Activated CD4-positive, alpha-beta memory T cell treated with anti-CD3 and anti-CD28 coated beads for 36 hours (primary cell): ENCODE measurements around the gene RB1. TPM values are rescaled to one million over a fixed set of nuclear protein-coding genes. Genes with fewer than 3 reads are reported as not detected.

Source experiments
- CTCF ChIA-PET: fragments of 350-600 bp; sonication (Branson Sonifier 250); formaldehyde crosslinking; loops from one replicate; lab custom pipeline; 2021; ENCODE audit warnings: antibody characterized with exemption, inconsistent platforms; lab: Charles Lee
- POLR2A ChIA-PET: fragments of 350-600 bp; sonication (Branson Sonifier 250); formaldehyde crosslinking; loops from one replicate; lab custom pipeline; 2021; ENCODE audit warnings: antibody characterized with exemption; lab: Charles Lee
- DNase-seq: peaks from one replicate; pipeline ENCODE4 v3.0.0-alpha.2; 2020
- H3K27ac Mint-ChIP-seq: one replicate; pipeline ENCODE4 v1.8.0; 2021; ENCODE audit warnings: mixed read lengths
- H3K27me3 Mint-ChIP-seq: one replicate; pipeline ENCODE4 v1.8.0; 2021; ENCODE audit warnings: mixed read lengths
- H3K36me3 Mint-ChIP-seq: one replicate; pipeline ENCODE4 v1.8.0; 2021; ENCODE audit warnings: mixed read lengths
- H3K4me1 Mint-ChIP-seq: one replicate; pipeline ENCODE4 v1.8.0; 2021; ENCODE audit warnings: low read depth, mixed read lengths
- H3K4me3 Mint-ChIP-seq: one replicate; pipeline ENCODE4 v1.8.0; 2021; ENCODE audit warnings: mild to moderate bottlenecking, mixed read lengths
- H3K9me3 Mint-ChIP-seq: one replicate; pipeline ENCODE4 v1.8.0; 2021; ENCODE audit warnings: mixed read lengths
- intact Hi-C: fragments of 100-400 bp; cut with micrococcal nuclease; formaldehyde crosslinking; loops from one replicate; pipeline ENCODE4 v1.15.1; 2023
- total RNA-seq, 2 experiments: library from RNA; stranded (reverse); gene quantifications; one replicate each; pipeline ENCODE4 v1.2.3, GENCODE V29; 2021

The RB1 gene
- total RNA-seq = 10 to 100 TPM; 26.5 to 28.8 TPM

GRCh38 chr13:48303359-48304142 lies at the start of gene RB1:
Gene RB1, plus strand, starts transcription at chr13:48303751. Its CDS starts 162 bp downstream, at chr13:48303913.
- POLR2A ChIA-PET = interaction anchor here (0.6 to 1.5 kb wide), 7 partner anchors 17 to 266 kb away, joined by 3 to 5 read pairs (median 3); partner anchors contain the start of genes ITM2B, MED4, NUDT15 and RCBTB2
- CTCF ChIA-PET = interaction anchor here (0.6 to 1.8 kb wide), 3 partner anchors 12 to 277 kb away, joined by 3 to 7 read pairs (median 3); no protein-coding TSS in a partner anchor

GRCh38 chr13:48253849-48254248 lies 49.7 kb upstream of the RB1 start:
- H3K27ac Mint-ChIP-seq = peak overlapping the region; percentile 6
- no peaks in the 10 kb centered on the region for H3K27me3 Mint-ChIP-seq
- no peak for DNase-seq
- ChIA-PET CTCF (no interaction called here), POLR2A (interaction anchor here (0.7 kb wide), 1 partner anchor 12 kb away, joined by 3 read pairs; no protein-coding TSS in a partner anchor)
- intact Hi-C loops = no loop called here
- H3K36me3 Mint-ChIP-seq = peaks cover 28% of the 10 kb centered on the region
- peaks cover 49% of the 10 kb centered on the region for H3K4me1 Mint-ChIP-seq
- no peaks in the 10 kb centered on the region for H3K9me3 Mint-ChIP-seq
- no peak overlapping the region for H3K4me3 Mint-ChIP-seq

More at GRCh38 chr13:48303359-48304142, at the start of gene RB1:
- peak within 1 kb of the TSS; percentile 97 for H3K4me3 Mint-ChIP-seq
- no peaks in the 10 kb centered on the region for H3K27me3 Mint-ChIP-seq
- peak within 1 kb of the TSS; percentile 93 for H3K27ac Mint-ChIP-seq
- no peaks in the 10 kb centered on the region for H3K9me3 Mint-ChIP-seq
- intact Hi-C loops = loop anchor here (1.0 to 2.0 kb wide), 7 partner anchors 37 to 266 kb away; partner anchors contain the start of genes MED4 and NUDT15
- peak; percentile 94 for DNase-seq
- H3K4me1 Mint-ChIP-seq = peaks cover 27% of the 10 kb centered on the region
- peaks cover 16% of the 10 kb centered on the region for H3K36me3 Mint-ChIP-seq

- H3K36me3 Mint-ChIP-seq = peaks cover 39% of the 10 kb centered on the region
- CTCF ChIA-PET = no interaction called here
- DNase-seq = no peak
- intact Hi-C loops = no loop called here
- POLR2A ChIA-PET = no interaction called here
- H3K4me1 Mint-ChIP-seq = peaks cover 51% of the 10 kb centered on the region
- H3K27ac Mint-ChIP-seq = no peak overlapping the region
- no peaks in the 10 kb centered on the region for H3K27me3 Mint-ChIP-seq
- no peak overlapping the region for H3K4me3 Mint-ChIP-seq
- no peaks in the 10 kb centered on the region for H3K9me3 Mint-ChIP-seq
Measured at GRCh38 chr13:48255090-48255489, 48.5 kb upstream of the RB1 start.

GRCh38 chr13:48255954-48256353 lies 47.6 kb upstream of the RB1 start:
- Mint-ChIP-seq H3K9me3 (no peaks in the 10 kb centered on the region), H3K27me3 (no peaks in the 10 kb centered on the region), H3K4me3 (no peak overlapping the region), H3K4me1 (peaks cover 50% of the 10 kb centered on the region), H3K27ac (no peak overlapping the region), H3K36me3 (peaks cover 38% of the 10 kb centered on the region)
- intact Hi-C loops = no loop called here
- no peak for DNase-seq
- ChIA-PET CTCF (no interaction called here), POLR2A (no interaction called here)

- no peak overlapping the region for H3K27ac Mint-ChIP-seq
- intact Hi-C loops = no loop called here
- CTCF ChIA-PET = interaction anchor here (1.0 kb wide), 1 partner anchor 131 kb away, joined by 3 read pairs; no protein-coding TSS in a partner anchor
- no peak for DNase-seq
- no peak overlapping the region for H3K4me3 Mint-ChIP-seq
- POLR2A ChIA-PET = no interaction called here
- H3K27me3 Mint-ChIP-seq = no peaks in the 10 kb centered on the region
- peaks cover 43% of the 10 kb centered on the region for H3K4me1 Mint-ChIP-seq
- no peaks in the 10 kb centered on the region for H3K9me3 Mint-ChIP-seq
- peaks cover 49% of the 10 kb centered on the region for H3K36me3 Mint-ChIP-seq
Measured at GRCh38 chr13:48258002-48258401, 45.5 kb upstream of the RB1 start.

GRCh38 chr13:48258430-48258829 lies 45.1 kb upstream of the RB1 start:
- POLR2A ChIA-PET = no interaction called here
- no peak overlapping the region for H3K4me3 Mint-ChIP-seq
- CTCF ChIA-PET = no interaction called here
- no peaks in the 10 kb centered on the region for H3K27me3 Mint-ChIP-seq
- intact Hi-C loops = no loop called here
- no peak for DNase-seq
- H3K36me3 Mint-ChIP-seq = peaks cover 49% of the 10 kb centered on the region
- no peak overlapping the region for H3K27ac Mint-ChIP-seq
- no peaks in the 10 kb centered on the region for H3K9me3 Mint-ChIP-seq
- H3K4me1 Mint-ChIP-seq = peaks cover 44% of the 10 kb centered on the region

GRCh38 chr13:48260970-48261369 lies 42.6 kb upstream of the RB1 start:
- peaks cover 56% of the 10 kb centered on the region for H3K4me1 Mint-ChIP-seq
- H3K36me3 Mint-ChIP-seq = peaks cover 39% of the 10 kb centered on the region
- ChIA-PET CTCF (no interaction called here), POLR2A (no interaction called here)
- intact Hi-C loops = no loop called here
- H3K9me3 Mint-ChIP-seq = no peaks in the 10 kb centered on the region
- no peaks in the 10 kb centered on the region for H3K27me3 Mint-ChIP-seq
- no peak overlapping the region for H3K27ac Mint-ChIP-seq
- no peak overlapping the region for H3K4me3 Mint-ChIP-seq
- no peak for DNase-seq

GRCh38 chr13:48263196-48263595 lies 40.4 kb upstream of the RB1 start:
- no peak overlapping the region for H3K4me3 Mint-ChIP-seq
- no peak for DNase-seq
- H3K4me1 Mint-ChIP-seq = peaks cover 56% of the 10 kb centered on the region
- POLR2A ChIA-PET = no interaction called here
- H3K27ac Mint-ChIP-seq = no peak overlapping the region
- CTCF ChIA-PET = no interaction called here
- no peaks in the 10 kb centered on the region for H3K27me3 Mint-ChIP-seq
- peaks cover 30% of the 10 kb centered on the region for H3K36me3 Mint-ChIP-seq
- no peaks in the 10 kb centered on the region for H3K9me3 Mint-ChIP-seq
- intact Hi-C loops = no loop called here

GRCh38 chr13:48264058-48264457 lies 39.5 kb upstream of the RB1 start:
- POLR2A ChIA-PET = no interaction called here
- peaks cover 54% of the 10 kb centered on the region for H3K4me1 Mint-ChIP-seq
- intact Hi-C loops = no loop called here

GRCh38 chr13:48265217-48265815 lies 38.2 kb upstream of the RB1 start:
- Mint-ChIP-seq H3K36me3 (peaks cover 20% of the 10 kb centered on the region), H3K27ac (peak overlapping the region; percentile 4), H3K27me3 (no peaks in the 10 kb centered on the region), H3K4me1 (peaks cover 43% of the 10 kb centered on the region), H3K4me3 (no peak overlapping the region), H3K9me3 (no peaks in the 10 kb centered on the region)
- peak; percentile 40 for DNase-seq
- ChIA-PET POLR2A (interaction anchor here (1.1 kb wide), 2 partner anchors 11 to 170 kb away, joined by 3 to 5 read pairs; no protein-coding TSS in a partner anchor), CTCF (interaction anchor here (1.3 to 1.6 kb wide), 2 partner anchors 69 to 138 kb away, joined by 4 read pairs; no protein-coding TSS in a partner anchor)
- intact Hi-C loops = no loop called here

More at GRCh38 chr13:48264058-48264457, 39.5 kb upstream of the RB1 start:
- Mint-ChIP-seq H3K27ac (no peak overlapping the region), H3K27me3 (no peaks in the 10 kb centered on the region), H3K9me3 (no peaks in the 10 kb centered on the region), H3K36me3 (peaks cover 29% of the 10 kb centered on the region), H3K4me3 (no peak overlapping the region)
- CTCF ChIA-PET = no interaction called here
- DNase-seq = no peak

GRCh38 chr13:48266150-48266549 lies 37.4 kb upstream of the RB1 start:
- no peaks in the 10 kb centered on the region for H3K27me3 Mint-ChIP-seq
- peaks cover 39% of the 10 kb centered on the region for H3K4me1 Mint-ChIP-seq
- H3K4me3 Mint-ChIP-seq = no peak overlapping the region
- ChIA-PET POLR2A (interaction anchor here (1.1 kb wide), 2 partner anchors 12 to 171 kb away, joined by 3 to 5 read pairs; no protein-coding TSS in a partner anchor), CTCF (interaction anchor here (1.3 to 1.6 kb wide), 2 partner anchors 68 to 139 kb away, joined by 4 read pairs; no protein-coding TSS in a partner anchor)
- no peaks in the 10 kb centered on the region for H3K9me3 Mint-ChIP-seq
- intact Hi-C loops = loop anchor here (2.0 kb wide), 1 partner anchor 37 kb away; the partner anchor contains the start of gene RB1
- H3K36me3 Mint-ChIP-seq = peaks cover 18% of the 10 kb centered on the region
- no peak for DNase-seq
- H3K27ac Mint-ChIP-seq = no peak overlapping the region
